ENCODE results near the gene ASB15.
"Not testable (repeated sequence)": the region's sequence is repeated elsewhere in the genome, so short reads cannot be mapped to it uniquely, and the experiment has no call there.

The ASB15 gene

DNA sequence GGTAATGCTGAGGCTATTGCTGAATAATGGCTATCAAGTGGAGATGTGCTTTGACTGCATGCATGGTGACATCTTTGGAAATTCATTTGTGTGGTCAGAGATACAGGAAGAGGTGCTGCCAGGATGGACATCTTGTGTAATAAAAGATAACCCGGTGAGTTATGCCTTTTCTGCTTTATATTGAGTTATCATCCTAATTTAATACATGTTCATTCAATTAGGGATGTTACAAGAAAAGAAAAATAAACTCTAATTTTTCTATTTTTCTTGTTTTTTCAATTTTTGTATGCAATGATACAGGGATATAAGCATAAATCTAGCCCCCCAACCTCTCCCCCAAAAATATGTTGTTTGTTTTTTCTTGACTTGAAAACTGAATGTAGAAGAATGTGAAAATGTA lies 27.7 kb downstream of the ASB15 start:
- Histone ChIP-seq H3K27me3 (replicated peaks) (no peaks in the 10 kb centered on the region), H3K36me3 (replicated peaks) (no peaks in the 10 kb centered on the region), H3K4me3 (ENCODE audit: low read depth, low read length) (no peak overlapping the region), H3K27ac (no peak overlapping the region)
- in situ Hi-C loops (cut with HindIII; ENCODE audit: low pct_ligation_motif_present, low sequenced_read_pairs): loop anchor here (25.0 kb wide), 1 partner anchor 233 kb away; no protein-coding TSS in a partner anchor
- no peak for TF ChIP-seq CTCF (IDR thresholded peaks at IDR 0.05; ENCODE audit: low read depth, low read length, missing control alignments)
- DNase-seq: no peak

DNA sequence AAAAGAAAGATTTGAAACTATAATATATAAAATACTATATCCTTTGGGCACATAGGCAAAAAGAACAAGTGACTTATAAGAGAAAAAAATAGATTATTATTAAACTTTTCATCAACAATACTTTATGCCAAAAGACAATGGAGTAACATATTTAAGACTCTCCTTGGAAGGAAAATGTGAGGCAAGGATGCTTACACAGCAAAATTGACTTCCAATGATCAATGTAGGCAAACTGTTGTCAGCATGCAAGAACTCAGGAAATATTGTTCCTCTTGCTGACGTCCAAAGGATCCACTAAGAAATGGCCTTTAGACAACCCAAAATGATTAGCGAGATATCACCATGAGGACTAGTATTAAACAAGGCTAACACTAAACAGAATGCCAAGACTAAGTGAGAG lies 31.2 kb downstream of the ASB15 start:
- Histone ChIP-seq H3K27me3 (replicated peaks) (no peaks in the 10 kb centered on the region), H3K36me3 (replicated peaks) (no peaks in the 10 kb centered on the region), H3K27ac (no peak overlapping the region), H3K4me3 (ENCODE audit: low read depth, low read length) (no peak overlapping the region)
- no peak for DNase-seq
- in situ Hi-C loops (cut with HindIII; ENCODE audit: low pct_ligation_motif_present, low sequenced_read_pairs): loop anchor here (25.0 kb wide), 1 partner anchor 229 kb away; no protein-coding TSS in a partner anchor
- no peak for TF ChIP-seq CTCF (IDR thresholded peaks at IDR 0.05; ENCODE audit: low read depth, low read length, missing control alignments)

- no peak for TF ChIP-seq CTCF (IDR thresholded peaks at IDR 0.05; ENCODE audit: low read depth, low read length, missing control alignments)
- no peak overlapping the region for H3K4me3 ChIP-seq (ENCODE audit: low read depth, low read length)
- no peaks in the 10 kb centered on the region for H3K36me3 ChIP-seq (replicated peaks)
- peak overlapping the region; percentile 54 for H3K27ac ChIP-seq
- in situ Hi-C loops (cut with HindIII; ENCODE audit: low pct_ligation_motif_present, low sequenced_read_pairs): loop anchor here (25.0 kb wide), 1 partner anchor 229 kb away; no protein-coding TSS in a partner anchor
- DNase-seq: peak; percentile 77
- no peaks in the 10 kb centered on the region for H3K27me3 ChIP-seq (replicated peaks)
Measured at GRCh38 chr7:123633553-123633952, 31.9 kb downstream of the ASB15 start.

DNA sequence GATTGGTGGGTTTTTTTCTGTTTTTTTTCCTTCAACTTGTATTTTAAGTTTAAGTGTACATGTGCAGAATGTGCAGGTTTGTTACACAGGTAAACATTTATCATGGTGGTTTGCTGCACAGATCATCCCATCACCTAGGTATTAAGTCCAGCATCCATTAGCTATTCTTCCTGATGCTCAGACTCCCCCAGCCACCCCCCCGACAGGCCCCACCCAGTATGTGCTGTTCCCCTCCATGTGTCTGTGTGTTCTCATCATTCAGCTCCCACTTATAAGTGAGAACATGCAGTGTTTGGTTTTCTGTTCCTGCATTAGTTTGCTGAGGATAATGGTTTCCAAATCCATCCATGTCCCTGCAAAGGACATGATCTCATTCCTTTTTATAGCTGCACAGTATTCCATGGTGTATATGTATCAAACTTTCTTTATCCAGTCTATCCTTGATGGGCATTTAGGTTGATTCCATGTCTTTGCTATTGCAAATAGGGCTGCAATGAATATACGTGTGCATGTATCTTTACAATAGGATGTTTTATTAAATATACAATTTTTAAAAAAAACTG lies 32.5 kb downstream of the ASB15 start:
- DNase-seq; H3K4me3 ChIP-seq (ENCODE audit: low read depth, low read length); H3K36me3 ChIP-seq (replicated peaks); H3K27ac ChIP-seq; H3K27me3 ChIP-seq (replicated peaks): not testable (repeated sequence)
- in situ Hi-C loops (cut with HindIII; ENCODE audit: low pct_ligation_motif_present, low sequenced_read_pairs): loop anchor here (25.0 kb wide), 1 partner anchor 228 kb away; no protein-coding TSS in a partner anchor

DNA sequence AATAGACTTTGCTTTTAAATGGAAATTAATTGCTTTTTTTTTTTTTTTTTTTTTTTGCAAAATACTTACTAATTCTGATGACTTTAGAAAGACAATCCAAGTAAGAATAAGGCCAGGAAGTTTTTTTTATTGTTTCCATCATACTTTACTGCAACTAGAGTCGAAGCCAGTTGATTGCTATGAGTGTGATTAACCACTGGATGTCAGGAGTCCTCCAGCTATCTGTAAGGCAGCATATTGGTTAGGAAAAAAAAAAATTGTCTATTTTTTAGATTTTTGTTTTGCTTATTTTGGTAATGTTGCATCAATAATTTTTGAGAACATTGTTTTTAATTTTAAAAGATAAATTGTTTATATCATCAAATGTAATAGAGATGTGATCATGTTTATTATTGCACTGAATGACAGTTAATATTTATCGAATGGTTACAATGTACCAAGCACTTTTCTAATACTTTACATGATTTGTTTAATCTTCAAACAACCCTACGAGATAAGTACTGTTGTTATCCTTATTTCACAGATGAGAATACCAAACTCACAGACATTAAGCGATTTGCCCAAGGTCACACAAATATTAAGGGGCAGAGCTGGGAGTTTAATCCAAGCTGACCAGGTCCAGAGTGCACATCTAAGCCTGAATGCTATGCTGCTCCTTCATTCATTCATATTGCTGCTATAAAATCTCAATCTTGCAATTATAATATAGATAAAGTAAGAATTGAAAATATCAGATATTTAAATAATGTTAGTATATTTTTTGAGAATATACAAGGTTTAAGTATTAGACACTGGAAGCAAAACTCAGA lies 34.1 kb downstream of the ASB15 start:
- peak; percentile 51 for DNase-seq
- in situ Hi-C loops (cut with HindIII; ENCODE audit: low pct_ligation_motif_present, low sequenced_read_pairs): loop anchor here (25.0 kb wide), 1 partner anchor 227 kb away; no protein-coding TSS in a partner anchor
- peak; percentile 70 for TF ChIP-seq CTCF (IDR thresholded peaks at IDR 0.05; ENCODE audit: low read depth, low read length, missing control alignments)

DNA sequence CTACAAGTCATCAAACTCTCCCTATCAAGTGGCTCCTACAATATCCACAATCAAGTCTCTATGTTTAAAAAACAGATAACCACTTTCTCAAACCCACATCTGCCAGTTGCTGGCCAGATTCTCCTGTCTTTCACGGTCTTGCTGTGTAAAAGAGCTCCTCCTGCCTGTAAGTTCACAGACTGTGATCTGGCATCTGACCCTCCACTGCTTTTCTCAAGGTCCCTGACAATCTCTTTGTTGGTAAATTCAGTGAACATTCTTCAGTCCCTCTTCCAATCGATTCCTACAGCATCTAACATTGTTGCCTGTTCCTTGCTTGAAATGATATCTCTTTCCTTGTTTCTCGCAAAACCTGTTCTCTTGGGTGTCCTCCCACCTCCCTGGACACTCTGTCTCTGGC lies 35.6 kb downstream of the ASB15 start:
- H3K27ac ChIP-seq: no peak overlapping the region
- peak; percentile 27 for TF ChIP-seq CTCF (IDR thresholded peaks at IDR 0.05; ENCODE audit: low read depth, low read length, missing control alignments)
- H3K36me3 ChIP-seq (replicated peaks): no peaks in the 10 kb centered on the region
- DNase-seq: no peak
- H3K4me3 ChIP-seq (ENCODE audit: low read depth, low read length): no peak overlapping the region
- in situ Hi-C loops (cut with HindIII; ENCODE audit: low pct_ligation_motif_present, low sequenced_read_pairs): loop anchor here (25.0 kb wide), 1 partner anchor 225 kb away; no protein-coding TSS in a partner anchor
- no peaks in the 10 kb centered on the region for H3K27me3 ChIP-seq (replicated peaks)

More for the DNA sequence above, 34.1 kb downstream of the ASB15 start:
- Histone ChIP-seq H3K27ac (no peak overlapping the region), H3K27me3 (replicated peaks) (no peaks in the 10 kb centered on the region), H3K4me3 (ENCODE audit: low read depth, low read length) (no peak overlapping the region), H3K36me3 (replicated peaks) (no peaks in the 10 kb centered on the region)
